ENCODE results near the gene PLXNC1.

- TF ChIP-seq CTCF (conservative IDR thresholded peaks at IDR 0.05; ENCODE audit: low read length) (no peak), EZH2phosphoT487 (IDR thresholded peaks at IDR 0.05; ENCODE audit: borderline replicate concordance) (no peak)
These were observed 32.4 kb downstream of the PLXNC1 start for GRCh38 chr12:94180558-94181296.

All from Loucy (cell line).